Thymus (tissue), 11 donors: Measurements from ENCODE around the gene GLP2R. TPM values are rescaled to one million over a fixed set of nuclear protein-coding genes. Genes with fewer than 3 reads are reported as not detected.
"Not testable (repeated sequence)": the region's sequence is repeated elsewhere in the genome, so short reads cannot be mapped to it uniquely, and the experiment has no call there.

Source experiments
- DNase-seq, 9 donors: peaks; one replicate each; pipeline ENCODE4 v3.0.0-alpha.2; 2013; ENCODE audit warnings: low spot score in 9 of 9, low read depth in 6 of 9, missing footprints in 1 of 9
- H3K27ac ChIP-seq, 2 donors: one replicate each; pipeline ENCODE4 v1.5.1; 2013; ENCODE audit warnings: control low read depth in 1 of 2, low read depth in 1 of 2, low read length in 1 of 2, mild to moderate bottlenecking in 1 of 2, moderate library complexity in 1 of 2
- H3K27me3 ChIP-seq, 2 donors: one replicate each; pipeline ENCODE4 v1.5.1; 2013; ENCODE audit warnings: low read length in 1 of 2; ENCODE audit not compliant: control insufficient read depth in 2 of 2, insufficient read depth in 1 of 2
- H3K36me3 ChIP-seq, 2 donors: one replicate each; pipeline ENCODE4 v1.5.1; 2013; ENCODE audit warnings: low read length in 1 of 2, mild to moderate bottlenecking in 1 of 2, moderate library complexity in 1 of 2; ENCODE audit not compliant: control insufficient read depth in 2 of 2, insufficient read depth in 2 of 2
- H3K4me1 ChIP-seq, 2 donors: one replicate each; pipeline ENCODE4 v1.5.1; 2013; ENCODE audit warnings: low read length in 2 of 2; ENCODE audit not compliant: control insufficient read depth in 2 of 2, insufficient read depth in 2 of 2
- H3K4me3 ChIP-seq, 2 donors: one replicate each; pipeline ENCODE4 v1.5.1; 2013; ENCODE audit warnings: low read length in 2 of 2, control low read depth in 1 of 2, mild to moderate bottlenecking in 1 of 2
- H3K9me3 ChIP-seq, 2 donors: one replicate each; pipeline ENCODE4 v1.5.1; 2013; ENCODE audit warnings: low read length in 1 of 2, mild to moderate bottlenecking in 1 of 2; ENCODE audit not compliant: control insufficient read depth in 2 of 2, insufficient read depth in 1 of 2
- WGBS: extraction: QIAGEN DNeasy Blood & Tissue Kit; methylation state at CpG from one replicate; pipeline ENCODE4 v1.1.7; 2013; 5-methylcytosine and 5-hydroxymethylcytosine counted together
- polyA plus RNA-seq: library from polyadenylated mRNA; stranded (reverse); fragments of 200-250 nt; gene quantifications from one replicate; pipeline ENCODE4 v1.2.3, GENCODE V29; 2013
- total RNA-seq: library from RNA; stranded (reverse); fragments of 120-200 nt; gene quantifications from one replicate; pipeline ENCODE4 v1.2.4, GENCODE V29; 2013
- donor health status: healthy.

Gene GLP2R
- total and polyA plus RNA-seq, 2 donors, result 0.05 to 0.09 TPM

DNA sequence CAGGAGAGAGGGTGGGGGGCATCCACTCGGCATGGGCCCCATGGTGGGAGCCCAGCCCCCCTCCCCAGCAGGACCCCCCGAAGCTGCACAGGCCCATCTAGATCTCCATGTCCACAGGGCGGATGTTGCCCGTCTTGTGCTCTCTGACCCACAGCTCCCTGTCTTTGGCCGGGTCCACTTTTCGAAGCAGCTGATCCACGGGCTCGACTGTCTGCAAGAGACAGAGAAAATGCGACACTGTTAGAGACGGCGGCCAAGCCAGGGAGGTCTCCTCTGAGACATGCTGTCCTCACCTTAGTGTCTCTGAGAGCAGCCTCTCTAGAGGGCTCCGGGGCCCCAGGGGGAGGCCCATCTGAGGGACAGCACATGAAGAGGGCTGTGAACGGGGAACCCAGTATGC, 91.4 kb downstream of the GLP2R start:
- Histone ChIP-seq H3K9me3 (no peaks in the 10 kb centered on the region), H3K4me1 (no peaks in the 10 kb centered on the region), H3K27ac (no peak overlapping the region), H3K4me3 (no peak overlapping the region), H3K27me3 (no peaks in the 10 kb centered on the region), H3K36me3 (peaks cover 2 to 10% of the 10 kb centered on the region in 2 donors)
- no peak for DNase-seq
- 87% methylated on average over 13 of the region's 13 CpGs for whole genome bisulfite sequencing

- Histone ChIP-seq H3K27me3 (no peaks in the 10 kb centered on the region), H3K4me3 (no peak overlapping the region), H3K36me3 (peaks cover 2 to 10% of the 10 kb centered on the region in 2 donors), H3K27ac (no peak overlapping the region), H3K4me1 (no peaks in the 10 kb centered on the region), H3K9me3 (no peaks in the 10 kb centered on the region)
- no peak for DNase-seq
- WGBS, result 94% methylated on average over 19 of the region's 19 CpGs
These were observed 92.1 kb downstream of the GLP2R start for GRCh38 chr17:9917801-9918200.

- no peaks in the 10 kb centered on the region for H3K27me3 ChIP-seq
- no peaks in the 10 kb centered on the region for H3K9me3 ChIP-seq
- 98% methylated on average over 8 of the region's 8 CpGs for WGBS
- H3K4me3 ChIP-seq, result no peak overlapping the region
- H3K27ac ChIP-seq, result no peak overlapping the region
- peaks cover 2 to 10% of the 10 kb centered on the region in 2 donors for H3K36me3 ChIP-seq
- H3K4me1 ChIP-seq, result no peaks in the 10 kb centered on the region
- DNase-seq, result no peak
These were observed 92.6 kb downstream of the GLP2R start for GRCh38 chr17:9918352-9918751.

DNA sequence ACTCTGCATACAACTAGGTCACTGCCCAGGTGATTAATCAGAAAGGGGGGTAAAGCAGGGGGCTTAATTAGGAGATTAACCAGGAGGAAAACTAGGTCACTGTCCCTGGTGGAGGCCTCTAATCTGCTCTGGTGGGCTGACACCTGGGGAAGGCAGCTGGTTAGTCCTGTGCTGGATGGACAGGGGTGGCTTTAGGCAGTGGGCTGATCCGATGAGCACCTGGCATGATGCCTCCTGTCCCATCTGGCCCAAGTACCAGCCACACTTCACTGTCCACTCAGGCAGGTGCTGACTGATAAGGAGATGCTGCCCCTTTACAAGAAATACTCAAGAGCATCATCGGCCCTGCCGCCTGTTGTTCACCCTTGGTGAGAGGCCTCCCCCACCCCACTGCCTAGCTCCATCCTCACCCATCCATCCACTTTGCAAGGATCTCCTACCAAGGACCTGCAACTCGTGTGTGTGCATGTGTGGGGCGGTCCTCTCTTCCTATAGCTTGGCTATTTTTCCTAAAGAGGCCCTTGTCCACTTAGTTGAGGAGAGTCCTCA, 93.2 kb downstream of the GLP2R start:
- no peak for DNase-seq
- H3K27ac ChIP-seq, result no peak overlapping the region
- H3K27me3 ChIP-seq, result no peaks in the 10 kb centered on the region
- H3K4me1 ChIP-seq, result no peaks in the 10 kb centered on the region
- H3K4me3 ChIP-seq, result no peak overlapping the region
- WGBS, result 97% methylated on average over 5 of the region's 5 CpGs
- H3K9me3 ChIP-seq, result no peaks in the 10 kb centered on the region
- peaks cover 2 to 10% of the 10 kb centered on the region in 2 donors for H3K36me3 ChIP-seq

- not testable (repeated sequence) for H3K4me3 ChIP-seq, H3K27me3 ChIP-seq, DNase-seq, H3K9me3 ChIP-seq, H3K36me3 ChIP-seq, H3K27ac ChIP-seq, H3K4me1 ChIP-seq
- WGBS, result 94% methylated on average over 13 of the region's 13 CpGs
These were observed 95.5 kb downstream of the GLP2R start for GRCh38 chr17:9921216-9921615.

- Histone ChIP-seq H3K36me3 (peaks cover 0 to 5% of the 10 kb centered on the region in 2 donors), H3K27ac (no peak overlapping the region), H3K4me1 (no peaks in the 10 kb centered on the region), H3K9me3 (no peaks in the 10 kb centered on the region), H3K27me3 (no peaks in the 10 kb centered on the region), H3K4me3 (no peak overlapping the region)
- WGBS, result 97% methylated on average over 14 of the region's 14 CpGs
- no peak for DNase-seq
These were observed 96.5 kb downstream of the GLP2R start for GRCh38 chr17:9922012-9922848.

DNA sequence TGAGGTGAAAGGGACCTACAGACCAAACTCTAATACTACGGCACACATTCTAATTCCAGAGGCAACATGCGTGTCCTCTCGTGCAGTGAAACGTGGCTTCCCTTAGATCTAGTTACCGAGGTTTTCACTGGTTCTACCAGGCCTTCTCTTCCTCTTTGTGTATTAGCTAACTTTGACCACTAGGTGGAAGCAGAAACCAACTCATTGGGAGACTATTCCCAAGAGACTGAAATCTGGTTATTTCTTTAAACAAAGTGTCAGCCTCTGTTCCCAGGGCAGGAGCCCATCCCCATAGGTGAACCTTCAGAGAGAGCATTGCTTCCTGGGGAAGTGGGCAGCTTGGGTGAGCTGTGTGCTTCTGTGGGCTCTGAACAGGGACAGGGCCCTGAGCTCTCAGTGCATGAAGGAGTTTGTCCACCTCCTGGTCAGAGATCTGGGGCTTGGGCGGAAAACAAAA, 99.0 kb downstream of the GLP2R start:
- Histone ChIP-seq H3K27me3 (no peaks in the 10 kb centered on the region), H3K4me3 (no peak overlapping the region), H3K9me3 (no peaks in the 10 kb centered on the region), H3K36me3 (no peaks in the 10 kb centered on the region), H3K4me1 (no peaks in the 10 kb centered on the region), H3K27ac (no peak overlapping the region)
- peak; percentile 39 to 83 (median 56) for DNase-seq
- WGBS, result 31% methylated on average over 6 of the region's 6 CpGs

- no peak for DNase-seq
- whole genome bisulfite sequencing, result 97% methylated on average over 11 of the region's 11 CpGs
- Histone ChIP-seq H3K27ac (no peak overlapping the region), H3K4me1 (no peaks in the 10 kb centered on the region), H3K9me3 (no peaks in the 10 kb centered on the region), H3K27me3 (no peaks in the 10 kb centered on the region), H3K36me3 (no peaks in the 10 kb centered on the region), H3K4me3 (no peak overlapping the region)
These were observed 99.7 kb downstream of the GLP2R start for GRCh38 chr17:9925457-9925856.

DNA sequence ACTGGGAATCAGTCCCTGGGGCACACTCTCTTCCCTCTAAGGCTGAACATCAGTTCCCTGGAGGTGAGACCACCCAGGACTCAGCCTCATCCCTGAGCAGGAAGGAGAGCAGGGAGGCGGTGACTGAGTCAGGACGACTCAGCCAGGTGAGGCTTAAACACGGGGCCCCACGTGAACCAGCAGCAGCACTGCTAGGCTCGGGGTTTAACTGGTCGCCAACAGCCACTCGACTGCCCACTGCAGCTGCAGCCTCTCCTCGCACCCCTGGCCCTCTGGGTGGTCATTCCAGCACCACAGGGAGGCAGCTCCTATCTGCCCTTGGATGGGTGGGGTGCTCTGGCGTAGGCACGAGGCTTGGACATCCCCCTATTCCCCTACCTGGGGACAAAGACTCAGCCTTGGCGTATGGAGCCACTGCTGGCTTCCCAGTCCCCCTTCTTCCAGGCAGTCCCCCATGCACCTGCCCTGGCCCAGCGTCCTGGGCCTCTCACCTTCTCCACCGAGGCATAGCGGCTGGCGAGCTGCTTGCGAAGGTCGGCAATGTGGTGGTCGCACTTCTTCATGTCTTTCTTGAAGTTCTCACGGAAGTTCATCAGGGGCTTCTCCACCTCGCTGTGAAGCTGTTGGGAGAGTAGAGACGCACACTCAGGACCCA, 100.6 kb downstream of the GLP2R start:
- WGBS, result 96% methylated on average over 21 of the region's 21 CpGs
- DNase-seq, result no peak
- no peaks in the 10 kb centered on the region for H3K4me1 ChIP-seq
- no peaks in the 10 kb centered on the region for H3K27me3 ChIP-seq
- no peaks in the 10 kb centered on the region for H3K9me3 ChIP-seq
- no peak overlapping the region for H3K4me3 ChIP-seq
- no peaks in the 10 kb centered on the region for H3K36me3 ChIP-seq
- H3K27ac ChIP-seq, result no peak overlapping the region
